NCI-H2029 treated with DMSO at 0.1 percent for 48 hours (cell line): ENCODE measurements around the gene VIT.

Experiments used
- DNase-seq: peaks from one replicate; lab custom pipeline; 2025; lab: John Stamatoyannopoulos, UW

VIT gene

DNA sequence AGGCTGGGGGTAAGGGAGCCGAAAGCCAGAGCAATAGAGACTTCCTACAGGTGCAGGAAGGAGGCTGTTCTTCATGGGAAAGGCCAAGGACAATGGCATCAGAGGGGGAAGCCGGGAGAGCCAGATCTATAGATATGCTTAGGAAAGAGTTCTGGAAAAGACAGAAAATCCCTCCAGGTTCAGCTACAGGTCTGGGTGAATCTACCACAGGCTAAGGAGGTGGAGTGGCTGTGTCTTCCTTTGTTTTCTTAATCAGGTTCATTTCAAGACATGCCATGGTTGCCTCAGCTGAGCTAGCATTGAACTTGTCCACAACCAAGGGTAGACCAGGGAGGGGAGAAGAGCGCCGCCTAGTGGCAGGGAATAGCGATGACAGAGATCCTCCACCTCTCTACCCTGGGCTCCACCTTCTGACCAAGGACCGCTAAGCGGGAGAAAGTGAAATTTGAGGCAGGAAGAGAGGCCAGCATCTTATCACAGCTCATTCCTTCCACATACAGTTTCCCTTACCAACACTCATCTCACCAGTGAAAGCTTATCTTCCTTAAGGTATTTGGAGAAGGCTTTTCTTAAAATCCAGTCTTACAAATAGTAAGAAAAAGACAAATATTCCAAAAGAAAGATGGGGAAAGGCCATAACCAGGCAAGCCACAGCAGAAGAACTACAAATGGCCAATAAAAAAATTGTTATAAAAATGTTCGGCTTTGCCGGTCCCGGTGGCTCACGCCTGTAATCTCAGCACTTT, 74.2 kb downstream of the VIT start:
- DNase-seq, result peak; percentile 2

GRCh38 chr2:36771671-36772070, 75.2 kb downstream of the VIT start:
- DNase-seq, result no peak

GRCh38 chr2:36773947-36774346, 77.4 kb downstream of the VIT start:
- no peak for DNase-seq

- DNase-seq, result no peak
These were observed 78.8 kb downstream of the VIT start for GRCh38 chr2:36775261-36775660.

- no peak for DNase-seq
These were observed 79.3 kb downstream of the VIT start for GRCh38 chr2:36775806-36776205.

DNA sequence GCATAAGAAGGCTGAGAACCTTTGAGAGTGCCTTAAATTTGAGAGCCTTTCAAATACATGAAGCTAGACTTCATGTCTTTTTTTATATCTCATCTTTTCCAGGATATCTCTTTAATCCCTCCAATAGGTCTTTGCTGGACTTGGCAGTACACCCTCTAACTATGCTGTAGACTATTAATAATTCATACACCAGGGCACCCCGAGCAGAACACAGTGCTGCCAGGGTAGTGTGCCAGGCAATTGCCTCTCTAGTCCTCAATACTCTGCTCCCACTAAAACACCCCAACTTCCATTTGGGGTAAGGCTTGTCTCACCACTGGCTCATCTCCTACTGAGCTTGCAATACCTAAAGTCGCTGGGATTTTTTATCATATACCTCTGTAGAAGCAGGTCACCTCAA, 80.8 kb downstream of the VIT start:
- DNase-seq, result no peak

DNA sequence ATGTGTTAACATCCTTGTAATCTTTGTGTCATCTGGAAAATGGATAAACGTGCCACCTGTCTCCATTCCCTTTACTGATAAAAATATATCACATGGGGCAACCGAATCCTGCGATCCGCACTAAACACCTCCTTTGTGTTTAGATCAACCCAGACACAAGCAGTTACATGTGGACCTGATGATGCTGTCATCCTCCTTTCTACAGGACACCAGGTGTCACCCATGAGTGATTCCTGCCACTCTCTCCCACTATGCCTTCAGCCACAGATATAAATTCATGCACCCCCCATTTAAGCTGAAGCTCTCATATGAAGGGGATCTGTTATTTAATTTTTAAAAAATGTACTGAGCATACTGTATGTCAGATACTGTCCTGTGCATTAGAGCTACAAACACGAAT, 81.3 kb downstream of the VIT start:
- DNase-seq, result no peak

DNA sequence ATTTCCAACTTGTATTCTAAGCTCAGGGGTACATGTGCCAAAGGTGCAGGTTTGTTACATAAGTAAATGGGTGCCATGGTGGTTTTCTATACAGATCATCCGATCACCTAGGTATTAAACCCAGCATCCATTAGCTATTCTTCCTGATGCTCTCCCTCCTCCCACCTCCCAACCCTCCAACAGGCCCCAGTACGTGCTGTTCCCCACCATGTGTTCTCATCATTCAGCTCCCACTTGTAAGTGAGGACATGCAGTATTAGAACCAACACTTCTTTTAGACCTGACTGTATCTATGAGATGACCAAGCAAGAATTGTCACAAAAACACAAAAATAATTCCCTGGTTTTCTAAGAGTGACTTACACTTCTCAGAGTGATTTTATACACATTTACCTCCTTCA, 83.0 kb downstream of the VIT start:
- no peak for DNase-seq

- DNase-seq, result peak; percentile 20
These were observed 83.8 kb downstream of the VIT start for GRCh38 chr2:36780231-36780839.

DNA sequence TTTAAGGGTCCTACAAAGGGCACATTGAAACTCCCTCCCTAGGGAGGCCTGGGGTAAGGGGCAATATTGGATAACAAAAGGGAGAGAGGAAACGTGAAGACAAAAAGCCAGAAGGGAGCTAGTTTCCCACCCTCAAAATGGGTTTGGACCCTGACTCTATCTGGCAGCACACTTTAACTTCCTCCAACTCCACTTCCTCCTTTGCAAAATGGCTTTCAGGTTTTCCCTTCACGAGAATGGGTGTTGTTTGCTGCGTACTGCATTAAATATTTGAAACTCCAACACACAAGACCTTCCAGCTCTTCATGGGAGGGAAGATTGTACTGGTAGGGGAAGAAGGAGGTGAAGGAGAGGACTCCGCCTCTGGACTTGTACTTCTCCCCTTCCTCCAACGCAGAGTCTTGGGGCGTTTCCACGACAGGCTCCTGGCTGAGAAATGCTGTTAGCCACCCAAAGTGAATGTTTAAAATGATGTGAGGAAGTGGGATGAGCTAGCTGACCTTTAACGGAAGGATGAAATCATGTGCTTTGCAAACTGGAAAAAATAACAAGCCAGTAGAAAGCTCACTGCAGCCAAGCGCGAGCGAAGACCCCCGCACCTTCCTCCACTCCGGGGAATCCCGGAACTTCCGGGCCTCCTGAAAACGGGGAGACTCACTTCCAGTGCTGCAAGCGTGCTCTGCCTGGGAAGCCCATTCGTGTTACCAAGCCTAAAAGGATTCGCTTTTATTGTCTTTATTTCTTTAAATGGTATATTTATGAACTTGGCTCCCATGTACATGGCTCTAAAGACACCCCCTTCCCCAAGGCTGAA, 85.6 kb downstream of the VIT start:
- no peak for DNase-seq

GRCh38 chr2:36783246-36783645, 86.7 kb downstream of the VIT start:
- DNase-seq, result no peak

- peak; percentile 30 for DNase-seq
These were observed 88.8 kb downstream of the VIT start for GRCh38 chr2:36785179-36785795.

GRCh38 chr2:36789181-36789804, 92.8 kb downstream of the VIT start:
- DNase-seq, result no peak

DNA sequence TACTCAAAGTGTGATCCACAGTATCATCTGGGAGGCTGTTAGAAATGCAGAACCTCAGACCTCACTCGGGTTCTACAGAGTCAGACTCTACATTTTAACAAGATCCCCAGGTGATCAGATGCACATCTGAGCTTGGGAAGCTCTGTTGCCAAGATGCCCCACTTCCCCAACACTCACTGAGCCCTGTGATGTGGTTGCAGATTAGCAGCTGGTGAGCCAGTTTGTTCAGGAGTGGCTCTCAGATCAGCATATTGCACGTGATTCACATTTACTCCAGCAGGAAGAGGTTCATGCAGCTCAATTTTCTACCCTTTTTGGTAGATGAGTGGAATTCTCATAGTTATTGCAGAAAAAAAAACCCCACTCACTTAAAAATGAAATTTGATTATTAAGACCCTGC, 96.4 kb downstream of the VIT start:
- DNase-seq, result no peak

- no peak for DNase-seq
These were observed 101.0 kb downstream of the VIT start for GRCh38 chr2:36797324-36798070.

GRCh38 chr2:36798724-36799123, 102.2 kb downstream of the VIT start:
- DNase-seq, result no peak

DNA sequence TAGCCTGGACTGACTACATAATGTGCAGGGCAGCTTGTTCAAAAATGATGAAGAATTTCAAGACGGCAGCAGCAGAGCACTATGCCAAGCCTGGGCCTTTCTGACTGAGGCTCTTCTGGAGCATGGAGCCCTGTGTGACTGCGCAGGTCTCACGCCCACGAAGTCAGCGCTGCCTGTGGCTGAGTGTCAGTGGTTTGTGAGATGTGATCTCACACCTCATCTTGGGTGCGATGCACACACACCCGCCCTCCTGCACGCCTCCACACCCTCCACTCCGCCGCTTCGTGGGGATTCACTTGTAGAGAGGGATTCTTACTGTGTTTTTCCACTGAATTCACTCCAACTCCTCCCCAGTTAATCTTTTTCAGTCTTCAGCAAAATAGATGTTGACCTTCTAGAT, 103.9 kb downstream of the VIT start:
- no peak for DNase-seq

DNA sequence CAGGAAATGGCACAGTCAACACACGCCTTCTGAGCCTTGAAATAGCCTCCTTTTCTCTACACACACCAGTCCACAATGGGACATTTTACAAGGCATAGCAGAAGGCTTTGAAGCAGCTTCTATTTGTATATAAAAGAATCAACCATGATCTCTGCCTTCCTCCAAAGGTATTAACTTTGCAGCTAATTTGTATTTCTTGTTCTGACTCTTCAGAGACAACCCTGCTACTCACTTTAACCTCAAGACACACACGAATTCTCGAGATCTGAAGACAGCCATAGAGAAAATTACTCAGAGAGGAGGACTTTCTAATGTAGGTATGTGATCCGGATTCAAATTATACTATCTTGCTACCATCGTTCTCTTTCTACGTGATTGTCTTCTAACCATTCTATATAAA, 104.6 kb downstream of the VIT start:
- DNase-seq, result no peak

GRCh38 chr2:36802952-36803351, 106.4 kb downstream of the VIT start:
- DNase-seq, result no peak

DNA sequence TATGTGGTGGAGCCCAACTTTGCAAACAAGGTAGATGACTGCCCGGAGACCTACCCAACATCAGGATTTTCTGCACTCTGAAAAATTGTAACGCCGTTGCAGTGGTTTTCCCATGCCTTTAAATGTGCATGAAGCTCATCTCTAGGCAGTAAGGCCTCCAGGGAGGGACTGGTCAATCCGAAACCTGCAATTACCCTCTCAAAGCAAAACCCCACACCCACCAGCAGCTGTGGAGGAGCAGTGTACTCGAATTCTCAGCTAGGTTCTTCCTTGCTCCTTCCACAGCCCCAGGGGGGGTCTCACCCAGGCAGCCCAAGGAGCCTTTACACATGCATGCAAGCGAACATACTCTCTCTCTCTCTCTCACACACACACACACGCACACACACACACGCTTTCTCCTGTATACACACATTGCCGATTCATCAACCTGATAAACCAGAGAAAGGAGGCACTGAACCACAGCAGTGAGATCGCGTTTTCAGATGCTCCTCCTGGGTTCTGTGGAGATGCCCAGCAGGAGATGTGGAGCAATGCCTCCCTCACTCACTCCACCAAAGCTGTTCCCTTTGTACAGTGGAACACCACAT, 109.2 kb downstream of the VIT start:
- no peak for DNase-seq
